GM19397 (cell line): Measurements from ENCODE around the gene EEIG2.

Source experiments
- ATAC-seq: cut with Tn5 transposase; IDR thresholded peaks from one replicate; pipeline ENCODE4 v1.9.1; 2021; ENCODE audit warnings: mild to moderate bottlenecking, moderate library complexity; ENCODE audit not compliant: unreplicated experiment

EEIG2 gene

GRCh38 chr1:108575375-108575774 lies 15.5 kb downstream of the EEIG2 start:
- ATAC-seq, result no peak

DNA sequence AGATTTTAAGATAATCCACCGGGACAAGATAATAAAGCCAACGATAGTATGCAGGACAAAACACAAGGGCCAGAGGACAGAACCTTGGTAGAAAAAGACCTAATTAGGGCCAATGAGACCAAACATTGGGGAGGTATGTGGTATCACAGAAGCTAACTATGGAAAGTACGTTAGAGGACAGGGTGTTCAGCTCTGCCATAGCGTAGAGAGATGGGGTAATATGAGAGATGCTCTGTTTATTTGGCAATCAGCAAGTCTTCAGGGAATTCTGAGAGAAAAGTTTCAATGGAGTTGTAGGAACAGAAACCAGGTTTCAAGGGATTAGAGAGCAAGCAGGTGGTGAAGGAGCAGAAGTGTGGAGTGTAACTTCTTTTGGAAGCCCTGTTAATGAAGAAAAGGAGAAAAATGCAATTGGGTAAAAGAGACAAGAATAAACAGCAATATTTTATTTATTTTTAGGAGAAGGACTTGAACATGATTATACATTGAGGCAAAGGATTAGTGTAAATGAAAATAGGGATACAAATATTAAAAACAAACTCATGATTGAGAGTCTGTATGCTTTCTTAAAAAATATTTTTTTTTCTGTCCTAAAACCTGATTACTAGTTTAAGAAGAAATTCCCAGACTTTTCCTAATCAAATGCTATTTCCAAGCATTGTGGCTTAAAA lies 24.0 kb downstream of the EEIG2 start:
- ATAC-seq, result no peak

DNA sequence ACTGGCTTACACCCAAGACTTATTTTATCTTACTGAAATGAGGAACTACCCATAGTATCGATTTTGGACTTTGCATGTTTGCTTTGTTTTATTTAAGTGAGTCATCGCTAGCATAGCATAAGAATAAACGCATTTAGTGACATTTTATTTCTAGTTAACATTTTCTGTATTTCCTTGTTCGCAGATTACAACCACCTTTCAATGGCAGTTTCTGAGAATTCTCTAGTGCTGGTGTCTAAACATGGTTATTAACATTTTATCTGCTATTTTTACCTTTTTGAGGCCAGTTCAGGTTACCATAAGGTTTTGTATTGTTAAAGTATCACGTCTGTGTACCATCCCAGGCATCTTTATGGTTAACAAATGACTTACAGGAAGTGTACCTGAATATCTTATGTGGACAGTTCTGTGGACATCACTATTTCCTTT lies 24.5 kb downstream of the EEIG2 start:
- ATAC-seq, result no peak

GRCh38 chr1:108585313-108585712 lies 25.4 kb downstream of the EEIG2 start:
- ATAC-seq, result no peak

DNA sequence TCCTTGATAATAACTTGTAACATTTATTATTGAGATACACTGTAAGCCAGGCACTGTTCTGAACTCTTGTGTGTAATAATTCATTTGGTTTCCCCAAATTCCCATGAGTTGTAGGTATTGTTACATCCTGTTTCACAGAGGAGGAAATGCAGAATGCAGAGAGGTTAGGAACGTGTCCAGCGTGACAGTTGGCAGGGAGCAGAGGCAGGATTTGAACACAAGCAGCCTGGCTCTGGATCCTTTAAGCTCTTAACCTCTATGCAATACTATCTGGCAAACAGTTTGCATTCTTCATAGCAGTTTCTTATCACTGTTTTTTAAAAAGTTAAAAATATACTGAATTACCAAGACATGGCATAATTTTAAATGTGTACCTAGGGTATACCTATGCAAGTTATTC lies 30.5 kb downstream of the EEIG2 start:
- no peak for ATAC-seq

- no peak for ATAC-seq
These were observed 31.1 kb downstream of the EEIG2 start for GRCh38 chr1:108590957-108591356.

- ATAC-seq, result no peak
These were observed 31.6 kb downstream of the EEIG2 start for GRCh38 chr1:108591466-108591865.

- ATAC-seq, result no peak
These were observed 32.3 kb downstream of the EEIG2 start for GRCh38 chr1:108592030-108592759.

DNA sequence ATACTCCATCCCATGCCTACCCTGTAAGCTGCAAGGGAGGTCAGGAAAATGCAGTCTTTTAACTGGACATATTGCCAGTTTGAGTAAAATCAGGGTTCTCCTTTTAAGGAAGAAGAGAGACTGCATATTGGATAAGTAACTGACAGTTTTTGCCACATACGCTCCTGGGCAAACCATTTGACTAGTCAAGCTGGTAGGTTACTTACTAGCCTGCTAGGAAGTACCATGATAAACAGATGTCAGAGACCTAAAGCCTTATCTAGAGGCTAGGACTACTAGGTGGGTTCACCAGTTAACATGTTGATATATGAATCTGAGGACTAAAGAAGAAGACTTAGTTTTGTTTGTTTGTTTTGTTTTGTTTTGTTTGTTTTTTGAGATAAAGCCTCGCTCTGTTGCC lies 33.5 kb downstream of the EEIG2 start:
- no peak for ATAC-seq

GRCh38 chr1:108595507-108595906 lies 35.6 kb downstream of the EEIG2 start:
- ATAC-seq, result no peak

GRCh38 chr1:108597041-108597440 lies 37.1 kb downstream of the EEIG2 start:
- ATAC-seq, result no peak

- ATAC-seq, result no peak
These were observed 38.4 kb downstream of the EEIG2 start for GRCh38 chr1:108598340-108598739.

DNA sequence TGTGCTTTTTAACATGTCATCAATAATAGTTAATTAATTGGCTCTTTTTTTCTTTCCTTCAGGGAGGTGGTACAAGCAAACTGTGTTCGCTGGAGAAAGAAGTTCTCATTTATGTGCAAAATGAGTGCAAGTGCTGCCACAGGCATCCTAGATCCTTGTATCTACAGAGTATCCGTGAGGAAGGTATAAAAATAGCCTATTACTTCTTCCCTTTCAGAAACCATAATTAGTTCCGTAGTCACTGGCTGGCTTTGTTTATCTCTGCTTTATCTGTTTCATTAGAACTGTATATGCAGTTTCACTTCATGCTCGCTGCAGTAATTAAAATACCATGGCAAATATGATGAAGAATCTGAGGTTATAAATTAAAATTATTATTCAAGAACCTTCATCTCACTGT lies 40.6 kb downstream of the EEIG2 start:
- no peak for ATAC-seq

DNA sequence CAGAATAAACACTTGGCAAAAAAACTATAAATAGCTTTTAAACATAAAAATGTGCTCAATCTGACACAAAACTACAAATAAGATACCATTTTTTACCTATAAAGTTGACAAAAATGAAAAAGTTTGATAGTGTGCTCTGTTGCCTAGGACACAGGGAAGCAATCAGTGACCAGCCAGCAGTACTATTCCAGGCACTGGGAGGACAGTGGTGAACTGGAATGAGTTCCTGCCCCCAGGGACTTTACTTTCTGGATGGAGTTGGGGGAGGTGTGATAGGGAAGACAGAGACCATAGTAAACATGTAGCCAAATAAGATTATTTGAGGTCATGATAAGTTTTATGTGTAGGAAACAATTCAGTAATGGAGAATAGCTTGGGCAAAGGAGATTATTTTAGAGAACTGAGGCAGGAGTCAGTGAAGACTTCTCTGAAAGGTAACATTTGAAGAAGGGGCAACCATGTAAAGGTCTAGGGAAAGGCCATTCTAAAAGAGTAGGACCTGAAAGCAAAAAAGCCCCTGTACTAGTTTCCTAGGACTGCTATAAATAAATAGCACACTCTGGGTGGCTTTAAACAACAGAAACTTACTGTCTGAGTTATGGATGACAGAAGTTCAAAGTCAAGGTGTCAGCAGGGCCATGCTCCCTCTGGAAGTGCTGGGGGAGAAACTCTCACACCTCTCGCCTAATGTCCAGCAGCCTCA lies 42.0 kb downstream of the EEIG2 start:
- ATAC-seq, result no peak

DNA sequence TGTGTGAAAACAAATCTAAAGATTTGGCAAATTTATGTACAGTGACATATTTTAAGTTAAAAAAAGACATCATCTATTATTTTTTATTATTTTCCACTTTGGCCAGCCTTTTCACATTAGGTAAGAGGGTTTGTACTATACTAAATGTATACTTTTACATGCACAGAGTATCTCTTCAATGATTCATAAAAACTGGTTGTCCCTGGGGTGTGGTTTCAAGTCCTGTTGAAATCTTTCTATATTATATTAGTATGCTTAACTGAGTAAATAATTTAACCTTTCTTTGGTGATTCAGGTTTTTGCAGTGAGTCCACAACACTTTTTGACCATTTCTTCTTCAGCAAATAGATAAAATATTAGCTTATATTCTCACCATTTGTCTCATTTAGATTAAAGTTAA lies 45.7 kb downstream of the EEIG2 start:
- ATAC-seq, result no peak

DNA sequence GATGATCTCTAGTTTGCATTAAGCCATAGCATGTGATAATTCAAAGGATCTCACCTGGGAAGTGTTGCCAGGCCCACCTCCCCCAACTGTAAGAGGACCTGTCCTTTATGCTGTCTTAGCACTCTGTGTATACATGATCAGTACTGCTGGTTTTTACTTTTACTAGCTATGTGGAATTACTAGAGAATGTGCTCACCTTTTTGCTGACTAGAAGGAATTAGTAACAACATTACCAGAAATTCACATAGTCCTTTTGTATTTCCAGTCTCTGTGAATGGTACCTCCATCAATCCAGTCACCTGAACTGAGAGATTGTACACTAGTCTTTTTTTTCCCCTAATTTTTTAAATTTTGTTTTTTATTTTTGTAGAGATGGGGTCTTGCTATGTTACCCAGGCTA lies 46.6 kb downstream of the EEIG2 start:
- no peak for ATAC-seq

- ATAC-seq, result no peak
These were observed 49.7 kb downstream of the EEIG2 start for GRCh38 chr1:108609483-108610049.
